Measurements from ENCODE around the gene LLCFC1. TPM values are rescaled to one million over a fixed set of nuclear protein-coding genes. Genes with fewer than 3 reads are reported as not detected.

LLCFC1 gene
- total and polyA plus RNA-seq, 2 of the 13 experiments (the other 11 are each of a cell fraction or from before 2014, with no cell fraction given), result not detected

GRCh38 chr7:142915315-142915714 is 24.0 kb upstream of the LLCFC1 start:
- Histone ChIP-seq H3K9me3 (ENCODE audit: low read length) (no peaks in the 10 kb centered on the region), H3K36me3 (replicated peaks in 1 of 2; ENCODE audit: control insufficient read depth in 1 of 2, insufficient read depth in 2 of 2, low read length in 2 of 2) (no peaks in the 10 kb centered on the region), H3K27me3 (ENCODE audit: control insufficient read depth in 1 of 2, insufficient read depth in 2 of 2, low read length in 2 of 2) (no peaks in the 10 kb centered on the region), H3K4me1 (ENCODE audit: insufficient read depth, low read length) (no peaks in the 10 kb centered on the region), H4K20me1 (ENCODE audit: insufficient read depth, low read length) (no peaks in the 10 kb centered on the region), H3K27ac (ENCODE audit: extremely low read length, insufficient read depth, low read length) (no peak overlapping the region), H2AFZ (ENCODE audit: low read length) (no peak overlapping the region), H3K4me3 (replicated peaks in 1 of 3; ENCODE audit: insufficient read depth in 1 of 3, low read depth in 2 of 3, low read length in 3 of 3) (no peak overlapping the region), H3K79me2 (ENCODE audit: insufficient read depth, low read length) (no peaks in the 10 kb centered on the region), H3K9ac (ENCODE audit: insufficient read depth, low read depth, low read length) (no peak overlapping the region), H3K4me2 (ENCODE audit: low read depth, low read length) (no peak overlapping the region)
- ATAC-seq (no peak), FAIRE-seq (no peak), DNase-seq (ENCODE audit: low spot score) (no peak)
- ChIA-PET CTCF (ENCODE audit: low intra/inter-chr PET ratio, low total read pairs) (no interaction called here), POLR2A (no interaction called here)
- no peak for TF ChIP-seq GFI1 (CRISPR knock-in tag; IDR thresholded peaks at IDR 0.05; ENCODE audit: borderline replicate concordance)
- TF ChIP-seq TBX2 (CRISPR knock-in tag; IDR thresholded peaks at IDR 0.05; ENCODE audit: borderline replicate concordance), result no peak
- no peak for TF ChIP-seq ZBTB43 (CRISPR knock-in tag; conservative IDR thresholded peaks at IDR 0.05)
- TF ChIP-seq ZNF33B (CRISPR knock-in tag; IDR thresholded peaks at IDR 0.05), result no peak
- no peak for TF ChIP-seq ZNF354B (CRISPR knock-in tag; IDR thresholded peaks at IDR 0.05)
- TF ChIP-seq MED8 (CRISPR knock-in tag; IDR thresholded peaks at IDR 0.05; ENCODE audit: insufficient replicate concordance), result no peak
- no peak for TF ChIP-seq ZBTB10 (CRISPR knock-in tag; IDR thresholded peaks at IDR 0.05; ENCODE audit: borderline replicate concordance)
- no peak for TF ChIP-seq IKZF1 (IDR thresholded peaks at IDR 0.05)
- no peak for TF ChIP-seq NCOA5 (CRISPR knock-in tag; IDR thresholded peaks at IDR 0.05)
- no peak for TF ChIP-seq ZNF605 (CRISPR knock-in tag; IDR thresholded peaks at IDR 0.05)
- TF ChIP-seq HES4 (CRISPR knock-in tag; IDR thresholded peaks at IDR 0.05; ENCODE audit: borderline replicate concordance), result no peak
- TF ChIP-seq SCMH1 (CRISPR knock-in tag; IDR thresholded peaks at IDR 0.05; ENCODE audit: borderline replicate concordance), result no peak
- no peak for TF ChIP-seq ZBTB34 (CRISPR knock-in tag; IDR thresholded peaks at IDR 0.05)
- no peak for TF ChIP-seq NFRKB (IDR thresholded peaks at IDR 0.05)
- no peak for TF ChIP-seq FLYWCH1 (CRISPR knock-in tag; IDR thresholded peaks at IDR 0.05)
- WGBS (ENCODE audit: low lambda C conversion rate), result 31% methylated on average over 6 of the region's 8 CpGs
- intact Hi-C loops (cut with micrococcal nuclease; ENCODE audit: unreplicated experiment) (no loop called here), in situ Hi-C loops (cut with HindIII; ENCODE audit: extremely low pct_ligation_motif_present, low pct_unique_long_range_greater_than_20kb) (no loop called here)
- BruUV-seq (replicated peaks), result no TSS peak

Data from HepG2 (cell line).